ENCODE results near the gene OXGR1.
"Not testable (repeated sequence)": the region's sequence is repeated elsewhere in the genome, so short reads cannot be mapped to it uniquely, and the experiment has no call there.

Gene OXGR1

GRCh38 chr13:96984051-96984508 lies 10.2 kb downstream of the OXGR1 start:
- no peak overlapping the region for H3K4me3 ChIP-seq (ENCODE audit: low read depth, low read length)
- peak; percentile 25 for TF ChIP-seq CTCF (conservative IDR thresholded peaks at IDR 0.05; ENCODE audit: low read depth, low read length)
- DNase-seq (ENCODE audit: low read depth), result peak; percentile 11

- H3K4me3 ChIP-seq (ENCODE audit: low read depth, low read length), result no peak overlapping the region
- DNase-seq (ENCODE audit: low read depth), result peak; percentile 4
- TF ChIP-seq CTCF (conservative IDR thresholded peaks at IDR 0.05; ENCODE audit: low read depth, low read length), result no peak
These were observed 11.6 kb downstream of the OXGR1 start for GRCh38 chr13:96982672-96983071.

- not testable (repeated sequence) for H3K4me3 ChIP-seq (ENCODE audit: low read depth, low read length); DNase-seq (ENCODE audit: low read depth)
These were observed 14.4 kb downstream of the OXGR1 start for GRCh38 chr13:96979861-96980260.

- TF ChIP-seq CTCF (conservative IDR thresholded peaks at IDR 0.05; ENCODE audit: low read depth, low read length), result no peak
- DNase-seq (ENCODE audit: low read depth), result peak; percentile 2
- H3K4me3 ChIP-seq (ENCODE audit: low read depth, low read length), result no peak overlapping the region
These were observed 26.2 kb downstream of the OXGR1 start for GRCh38 chr13:96968027-96968426.

- no peak overlapping the region for H3K4me3 ChIP-seq (ENCODE audit: low read depth, low read length)
- no peak for TF ChIP-seq CTCF (conservative IDR thresholded peaks at IDR 0.05; ENCODE audit: low read depth, low read length)
- peak; percentile 4 for DNase-seq (ENCODE audit: low read depth)
These were observed 27.0 kb downstream of the OXGR1 start for GRCh38 chr13:96967248-96967745.

GRCh38 chr13:96966415-96967102 lies 27.7 kb downstream of the OXGR1 start:
- H3K4me3 ChIP-seq (ENCODE audit: low read depth, low read length), result no peak overlapping the region
- DNase-seq (ENCODE audit: low read depth), result no peak
- no peak for TF ChIP-seq CTCF (conservative IDR thresholded peaks at IDR 0.05; ENCODE audit: low read depth, low read length)

- TF ChIP-seq CTCF (conservative IDR thresholded peaks at IDR 0.05; ENCODE audit: low read depth, low read length), result no peak
- DNase-seq (ENCODE audit: low read depth), result peak; percentile 10
- H3K4me3 ChIP-seq (ENCODE audit: low read depth, low read length), result no peak overlapping the region
These were observed 30.3 kb downstream of the OXGR1 start for GRCh38 chr13:96963786-96964475.
